ENCODE results near the gene OR4D5. TPM values are rescaled to one million over a fixed set of nuclear protein-coding genes. Genes with fewer than 3 reads are reported as not detected.

OR4D5 gene
- not detected in 2 replicates for total RNA-seq (ENCODE audit: low replicate concordance)
- long read RNA-seq: 0 reads

DNA sequence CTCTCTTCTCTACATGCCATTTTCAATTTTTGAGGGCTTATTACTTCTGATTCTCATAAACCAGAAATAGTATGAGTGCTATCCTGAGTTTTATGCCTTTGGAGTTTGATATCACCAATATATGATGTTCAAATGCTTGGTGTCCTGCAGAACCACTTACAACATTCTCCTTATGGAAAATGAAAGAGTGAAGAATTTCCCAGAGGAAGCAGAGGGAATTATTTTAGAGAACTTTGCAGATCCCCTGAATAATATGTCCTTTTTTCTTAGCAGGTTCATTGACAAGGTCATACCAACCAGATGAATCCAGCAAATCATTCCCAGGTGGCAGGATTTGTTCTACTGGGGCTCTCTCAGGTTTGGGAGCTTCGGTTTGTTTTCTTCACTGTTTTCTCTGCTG, at the start of gene OR4D5:
Gene OR4D5 (plus strand): TSS at position 301 of the 400 bp plus-strand sequence. CDS start 0 bp downstream, at position 301.
- TF ChIP-seq, protein P1, sequence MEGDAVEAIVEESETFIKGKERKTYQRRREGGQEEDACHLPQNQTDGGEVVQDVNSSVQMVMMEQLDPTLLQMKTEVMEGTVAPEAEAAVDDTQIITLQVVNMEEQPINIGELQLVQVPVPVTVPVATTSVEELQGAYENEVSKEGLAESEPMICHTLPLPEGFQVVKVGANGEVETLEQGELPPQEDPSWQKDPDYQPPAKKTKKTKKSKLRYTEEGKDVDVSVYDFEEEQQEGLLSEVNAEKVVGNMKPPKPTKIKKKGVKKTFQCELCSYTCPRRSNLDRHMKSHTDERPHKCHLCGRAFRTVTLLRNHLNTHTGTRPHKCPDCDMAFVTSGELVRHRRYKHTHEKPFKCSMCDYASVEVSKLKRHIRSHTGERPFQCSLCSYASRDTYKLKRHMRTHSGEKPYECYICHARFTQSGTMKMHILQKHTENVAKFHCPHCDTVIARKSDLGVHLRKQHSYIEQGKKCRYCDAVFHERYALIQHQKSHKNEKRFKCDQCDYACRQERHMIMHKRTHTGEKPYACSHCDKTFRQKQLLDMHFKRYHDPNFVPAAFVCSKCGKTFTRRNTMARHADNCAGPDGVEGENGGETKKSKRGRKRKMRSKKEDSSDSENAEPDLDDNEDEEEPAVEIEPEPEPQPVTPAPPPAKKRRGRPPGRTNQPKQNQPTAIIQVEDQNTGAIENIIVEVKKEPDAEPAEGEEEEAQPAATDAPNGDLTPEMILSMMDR (conservative IDR thresholded peaks at IDR 0.05): no peak
- Mint-ChIP-seq H3K4me3 (no peak within 1 kb of the TSS), H3K36me3 (no peaks in the 10 kb centered on the region), H3K27ac (no peak within 1 kb of the TSS), H3K27me3 (no peaks in the 10 kb centered on the region), H3K4me1 (ENCODE audit: unreplicated experiment) (no peaks in the 10 kb centered on the region), H3K9me3 (no peaks in the 10 kb centered on the region)
- DNase-seq (ENCODE audit: extremely low spot score, unreplicated experiment): no peak

GRCh38 chr11:123892031-123892430, 47.4 kb upstream of the OR4D5 start:
- H3K27me3 Mint-ChIP-seq: no peaks in the 10 kb centered on the region
- no peaks in the 10 kb centered on the region for H3K4me1 Mint-ChIP-seq (ENCODE audit: unreplicated experiment)
- H3K36me3 Mint-ChIP-seq: no peaks in the 10 kb centered on the region
- TF ChIP-seq, protein P1 (conservative IDR thresholded peaks at IDR 0.05): no peak
- H3K27ac Mint-ChIP-seq: no peak overlapping the region
- no peak for DNase-seq (ENCODE audit: extremely low spot score, unreplicated experiment)
- no peaks in the 10 kb centered on the region for H3K9me3 Mint-ChIP-seq
- H3K4me3 Mint-ChIP-seq: no peak overlapping the region

DNA sequence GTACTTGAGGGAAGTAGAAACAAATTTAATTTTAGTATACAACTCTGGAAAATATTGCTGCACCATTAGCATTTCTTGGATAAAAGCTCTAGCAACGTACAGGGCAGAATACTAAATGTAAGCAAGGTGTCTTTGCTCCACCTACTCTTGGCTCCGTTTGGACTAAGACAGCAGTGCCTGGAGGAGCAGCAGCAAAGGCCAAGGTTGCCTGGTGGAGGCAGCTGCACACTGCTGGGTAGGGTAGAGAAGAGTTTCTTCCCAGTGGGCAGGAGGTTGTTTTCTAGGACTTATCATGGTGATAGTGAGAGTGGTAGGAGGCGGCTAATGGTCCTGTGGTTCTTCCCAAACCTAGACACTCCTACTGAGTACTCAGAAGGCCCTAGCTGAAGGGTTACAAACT, 39.6 kb upstream of the OR4D5 start:
- H3K27me3 Mint-ChIP-seq: peaks cover 4% of the 10 kb centered on the region
- TF ChIP-seq, protein P1 (conservative IDR thresholded peaks at IDR 0.05): no peak
- DNase-seq (ENCODE audit: extremely low spot score, unreplicated experiment): no peak
- no peaks in the 10 kb centered on the region for H3K9me3 Mint-ChIP-seq
- H3K27ac Mint-ChIP-seq: no peak overlapping the region
- no peaks in the 10 kb centered on the region for H3K36me3 Mint-ChIP-seq
- no peaks in the 10 kb centered on the region for H3K4me1 Mint-ChIP-seq (ENCODE audit: unreplicated experiment)
- H3K4me3 Mint-ChIP-seq: no peak overlapping the region

DNA sequence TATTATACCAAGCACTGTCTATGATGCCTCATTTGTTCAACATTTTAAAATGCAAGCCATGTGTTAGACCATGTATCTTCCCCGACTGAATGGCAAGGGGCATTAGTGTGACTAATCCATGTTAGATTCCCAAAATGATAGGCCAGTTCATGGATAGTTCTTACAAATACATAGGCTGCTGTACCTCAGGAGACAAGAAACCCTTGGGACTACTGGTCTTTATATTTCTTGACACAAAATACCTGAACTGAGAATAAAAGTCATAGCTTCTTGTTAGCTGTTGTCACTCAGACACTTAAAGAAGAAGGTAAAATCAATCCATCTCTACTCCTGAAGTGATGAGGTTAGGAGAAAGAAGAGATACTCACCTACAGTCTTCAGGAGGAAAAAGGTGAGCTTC, 37.5 kb upstream of the OR4D5 start, which contains the start of gene OR8D4:
Gene OR8D4 (plus strand): TSS at position 301 of the 400 bp plus-strand sequence. CDS start 4,265 bp downstream, outside the sequence.
- TF ChIP-seq, protein P1 (conservative IDR thresholded peaks at IDR 0.05): no peak

GRCh38 chr11:123903932-123904331, 35.5 kb upstream of the OR4D5 start:
- peaks cover 4% of the 10 kb centered on the region for H3K27me3 Mint-ChIP-seq
- H3K4me1 Mint-ChIP-seq (ENCODE audit: unreplicated experiment): no peaks in the 10 kb centered on the region
- no peak overlapping the region for H3K27ac Mint-ChIP-seq
- no peak overlapping the region for H3K4me3 Mint-ChIP-seq
- H3K36me3 Mint-ChIP-seq: no peaks in the 10 kb centered on the region
- H3K9me3 Mint-ChIP-seq: no peaks in the 10 kb centered on the region
- TF ChIP-seq, protein P1 (conservative IDR thresholded peaks at IDR 0.05): no peak
- no peak for DNase-seq (ENCODE audit: extremely low spot score, unreplicated experiment)

More for the DNA sequence above, 37.5 kb upstream of the OR4D5 start, which contains the start of gene OR8D4:
- no peak within 1 kb of the TSS for H3K27ac Mint-ChIP-seq
- no peaks in the 10 kb centered on the region for H3K9me3 Mint-ChIP-seq
- no peaks in the 10 kb centered on the region for H3K4me1 Mint-ChIP-seq (ENCODE audit: unreplicated experiment)
- no peak within 1 kb of the TSS for H3K4me3 Mint-ChIP-seq
- H3K36me3 Mint-ChIP-seq: no peaks in the 10 kb centered on the region
- peaks cover 4% of the 10 kb centered on the region for H3K27me3 Mint-ChIP-seq
- DNase-seq (ENCODE audit: extremely low spot score, unreplicated experiment): no peak

DNA sequence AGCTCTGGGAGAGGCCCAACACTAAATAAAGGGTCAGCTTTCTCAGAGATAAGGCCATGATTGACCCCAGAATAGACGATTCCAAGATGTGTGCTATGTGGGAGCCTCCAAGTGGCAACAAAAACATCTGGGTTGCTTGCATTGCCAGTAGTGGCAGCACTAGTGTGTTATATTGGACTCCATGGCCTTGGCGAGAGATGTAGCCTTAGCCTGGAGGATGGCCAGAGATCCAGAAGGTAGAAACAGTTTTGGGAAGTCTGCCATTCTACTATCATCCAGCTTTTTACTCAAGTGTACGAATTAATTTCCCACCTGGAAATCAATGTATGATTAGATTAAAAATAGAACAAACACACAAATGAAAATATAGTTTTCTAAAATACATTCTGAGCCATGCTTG, 34.5 kb upstream of the OR4D5 start:
- Mint-ChIP-seq H3K4me1 (ENCODE audit: unreplicated experiment) (no peaks in the 10 kb centered on the region), H3K4me3 (no peak overlapping the region), H3K36me3 (no peaks in the 10 kb centered on the region), H3K27me3 (peaks cover 4% of the 10 kb centered on the region), H3K27ac (no peak overlapping the region), H3K9me3 (no peaks in the 10 kb centered on the region)
- TF ChIP-seq, protein P1 (conservative IDR thresholded peaks at IDR 0.05): no peak
- DNase-seq (ENCODE audit: extremely low spot score, unreplicated experiment): no peak
